Retinal pigment epithelial cell (primary cell): ENCODE data around the gene DLGAP4.
"Not testable (repeated sequence)": the region's sequence is repeated elsewhere in the genome, so short reads cannot be mapped to it uniquely, and the experiment has no call there.

ENCODE experiments used
- DNase-seq: peaks from one replicate; pipeline ENCODE4 v3.0.0-alpha.2; 2010; ENCODE audit warnings: low read depth
- H3K4me3 ChIP-seq: 2 replicates; pipeline ENCODE4 v1.5.1; 2011; ENCODE audit warnings: mild to moderate bottlenecking, low read length, control low read depth, moderate library complexity
- CTCF ChIP-seq: conservative IDR thresholded peaks from 2 replicates; pipeline ENCODE4 v1.5.1; 2011; ENCODE audit warnings: low read depth, low read length, control low read depth, inconsistent platforms

DLGAP4 gene

GRCh38 chr20:36519012-36519719 lies 213.0 kb downstream of the DLGAP4 start:
- H3K4me3 ChIP-seq = no peak overlapping the region
- no peak for TF ChIP-seq CTCF
- no peak for DNase-seq

- H3K4me3 ChIP-seq = no peak overlapping the region
- no peak for DNase-seq
- no peak for TF ChIP-seq CTCF
Observed at GRCh38 chr20:36519944-36520343, 213.8 kb downstream of the DLGAP4 start.

GRCh38 chr20:36521526-36521925 lies 215.4 kb downstream of the DLGAP4 start:
- no peak for DNase-seq
- no peak overlapping the region for H3K4me3 ChIP-seq
- no peak for TF ChIP-seq CTCF

GRCh38 chr20:36522412-36522811 lies 216.3 kb downstream of the DLGAP4 start:
- DNase-seq, H3K4me3 ChIP-seq: not testable (repeated sequence)

GRCh38 chr20:36523341-36523740 lies 217.2 kb downstream of the DLGAP4 start:
- no peak for DNase-seq
- TF ChIP-seq CTCF = no peak
- no peak overlapping the region for H3K4me3 ChIP-seq

GRCh38 chr20:36525620-36526365 lies 219.7 kb downstream of the DLGAP4 start:
- H3K4me3 ChIP-seq = no peak overlapping the region
- TF ChIP-seq CTCF = no peak
- no peak for DNase-seq

GRCh38 chr20:36526521-36527011 lies 220.4 kb downstream of the DLGAP4 start:
- no peak overlapping the region for H3K4me3 ChIP-seq
- DNase-seq = no peak
- TF ChIP-seq CTCF = no peak
